ENCODE measurements around the gene ZNF445. TPM values are rescaled to one million over a fixed set of nuclear protein-coding genes. Genes with fewer than 3 reads are reported as not detected.

The ZNF445 gene
- total RNA-seq, 1 donor from 2014 or later = 19.8 TPM

- no peak for TF ChIP-seq CTCF (IDR thresholded peaks at IDR 0.05)
- Histone ChIP-seq H3K9me3 (no peaks in the 10 kb centered on the region), H3K4me3 (no peak overlapping the region), H3K4me1 (no peaks in the 10 kb centered on the region), H3K36me3 (no peaks in the 10 kb centered on the region), H3K27ac (no peak overlapping the region), H3K27me3 (no peaks in the 10 kb centered on the region)
- DNase-seq (no peak), ATAC-seq (no peak)
- intact Hi-C loops (cut with DNase I) = no loop called here
These were observed 62.0 kb downstream of the ZNF445 start for GRCh38 chr3:44415421-44415820.

DNA sequence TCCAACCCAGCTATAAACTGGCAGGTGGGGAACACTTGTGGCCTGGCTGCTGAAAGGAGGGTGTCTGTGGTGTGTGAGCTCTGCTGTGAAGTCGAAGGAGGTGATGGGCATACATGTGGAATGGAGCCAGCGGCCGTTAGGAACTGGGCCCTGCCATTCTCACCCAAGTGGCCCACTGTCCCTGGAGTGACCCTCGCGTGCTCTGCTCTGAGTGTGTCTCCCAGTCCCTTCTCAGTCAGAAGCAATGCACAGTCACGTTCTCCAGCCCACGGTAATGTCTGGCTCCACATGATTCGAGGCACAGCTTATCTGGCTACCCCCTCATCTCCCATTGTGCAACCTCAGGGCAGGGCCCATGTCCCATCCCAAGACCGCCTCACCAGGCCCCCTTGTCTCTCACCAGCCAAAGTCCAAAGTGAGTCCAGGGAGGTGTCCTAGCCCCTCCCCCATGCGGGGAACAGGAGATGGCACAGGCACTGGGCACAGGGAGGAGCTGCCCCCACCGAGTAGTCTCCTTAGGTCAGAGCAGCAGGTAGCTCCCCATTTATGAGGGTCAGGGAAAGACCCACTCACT is 62.9 kb downstream of the ZNF445 start:
- H3K36me3 ChIP-seq = no peaks in the 10 kb centered on the region
- no peak overlapping the region for H3K27ac ChIP-seq
- TF ChIP-seq CTCF (IDR thresholded peaks at IDR 0.05) = no peak
- H3K4me1 ChIP-seq = no peaks in the 10 kb centered on the region
- no peak overlapping the region for H3K4me3 ChIP-seq
- H3K27me3 ChIP-seq = no peaks in the 10 kb centered on the region
- DNase-seq (no peak), ATAC-seq (no peak)
- H3K9me3 ChIP-seq = no peaks in the 10 kb centered on the region
- intact Hi-C loops (cut with DNase I) = no loop called here

DNA sequence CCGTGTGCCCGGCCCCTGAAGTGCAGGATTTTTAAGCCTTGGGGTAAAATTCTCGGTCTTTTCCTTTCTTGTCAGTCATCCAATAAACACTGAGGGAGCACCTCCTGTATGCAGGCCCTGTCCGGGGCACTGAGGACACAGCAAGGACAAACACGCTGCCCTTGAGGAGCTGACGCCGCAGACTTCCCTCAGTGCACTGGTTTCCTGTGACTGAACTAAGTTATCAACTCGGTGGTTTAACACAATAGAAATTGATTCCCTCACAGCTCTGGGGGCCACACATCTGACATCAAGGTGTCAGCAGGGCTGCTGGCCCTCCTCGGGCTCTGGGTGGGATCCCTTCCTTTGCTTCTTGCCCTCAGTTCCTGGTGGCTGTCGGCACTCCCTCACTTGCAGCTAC is 65.1 kb downstream of the ZNF445 start:
- DNase-seq = no peak
- Histone ChIP-seq H3K36me3 (no peaks in the 10 kb centered on the region), H3K27ac (no peak overlapping the region), H3K4me1 (no peaks in the 10 kb centered on the region), H3K9me3 (no peaks in the 10 kb centered on the region), H3K27me3 (no peaks in the 10 kb centered on the region), H3K4me3 (no peak overlapping the region)
- TF ChIP-seq CTCF (IDR thresholded peaks at IDR 0.05) = no peak
- intact Hi-C loops (cut with DNase I) = no loop called here
- no peak for ATAC-seq

- TF ChIP-seq CTCF (IDR thresholded peaks at IDR 0.05) = no peak
- no peak overlapping the region for H3K4me3 ChIP-seq
- H3K9me3 ChIP-seq = no peaks in the 10 kb centered on the region
- H3K27me3 ChIP-seq = no peaks in the 10 kb centered on the region
- no peak for ATAC-seq
- no peaks in the 10 kb centered on the region for H3K4me1 ChIP-seq
- no peaks in the 10 kb centered on the region for H3K36me3 ChIP-seq
- H3K27ac ChIP-seq = no peak overlapping the region
- no peak for DNase-seq
- intact Hi-C loops (cut with DNase I) = no loop called here
These were observed 66.3 kb downstream of the ZNF445 start for GRCh38 chr3:44411031-44411645.

GRCh38 chr3:44409640-44410410 is 67.6 kb downstream of the ZNF445 start:
- ATAC-seq = no peak
- Histone ChIP-seq H3K4me1 (no peaks in the 10 kb centered on the region), H3K9me3 (no peaks in the 10 kb centered on the region), H3K36me3 (no peaks in the 10 kb centered on the region), H3K4me3 (no peak overlapping the region), H3K27me3 (no peaks in the 10 kb centered on the region), H3K27ac (no peak overlapping the region)
- intact Hi-C loops (cut with DNase I) = no loop called here
- DNase-seq = no peak
- no peak for TF ChIP-seq CTCF (IDR thresholded peaks at IDR 0.05)

All from upper lobe of right lung (tissue), 1 donor.